Ovary (tissue), 3 donors: ENCODE data around the gene BDKRB1.

Experiments
- EP300 ChIP-seq: sonication (generic); formaldehyde crosslinking; IDR thresholded peaks from one replicate; pipeline ENCODE4 v1.6.1; 2017; ENCODE audit warnings: antibody characterized with exemption
- POLR2A ChIP-seq: fragments of 450-650 bp; IDR thresholded peaks from one replicate; pipeline ENCODE4 v1.6.1; 2017; ENCODE audit warnings: antibody characterized with exemption, mild to moderate bottlenecking, moderate library complexity
- TF ChIP-seq, protein P1 (sequence below), 3 donors: fragments of 450-650 bp in 2 of 3; fragments of 200-600 bp in 1 of 3; IDR thresholded peaks; one replicate each; pipeline versions ENCODE4 v1.5.1 to v1.8.0; 2016 to 2022; ENCODE audit warnings: antibody characterized with exemption in 3 of 3, mild to moderate bottlenecking in 1 of 3
- donor health status: DM: no; HTN: no; CAD: no.

DNA sequence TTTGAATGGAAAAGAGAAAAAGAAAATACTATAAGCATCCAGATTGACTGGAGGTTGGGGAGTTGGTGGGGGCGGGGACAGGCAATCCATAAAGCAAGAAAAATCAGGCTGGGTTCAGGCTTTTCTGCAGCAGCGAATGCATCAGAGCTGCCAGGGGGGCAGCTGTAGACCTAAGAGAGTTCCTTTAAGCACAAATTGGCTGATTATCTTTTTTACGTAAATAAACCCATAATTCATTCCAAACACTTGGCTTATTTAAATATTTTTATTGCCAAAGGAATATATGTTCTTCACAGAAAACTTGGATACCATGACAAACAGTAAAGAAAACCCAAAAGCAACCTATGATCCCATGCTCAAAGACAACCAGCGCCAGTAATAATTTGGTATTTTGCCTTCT lies 41.2 kb upstream of the BDKRB1 start:
- TF ChIP-seq, protein P1, sequence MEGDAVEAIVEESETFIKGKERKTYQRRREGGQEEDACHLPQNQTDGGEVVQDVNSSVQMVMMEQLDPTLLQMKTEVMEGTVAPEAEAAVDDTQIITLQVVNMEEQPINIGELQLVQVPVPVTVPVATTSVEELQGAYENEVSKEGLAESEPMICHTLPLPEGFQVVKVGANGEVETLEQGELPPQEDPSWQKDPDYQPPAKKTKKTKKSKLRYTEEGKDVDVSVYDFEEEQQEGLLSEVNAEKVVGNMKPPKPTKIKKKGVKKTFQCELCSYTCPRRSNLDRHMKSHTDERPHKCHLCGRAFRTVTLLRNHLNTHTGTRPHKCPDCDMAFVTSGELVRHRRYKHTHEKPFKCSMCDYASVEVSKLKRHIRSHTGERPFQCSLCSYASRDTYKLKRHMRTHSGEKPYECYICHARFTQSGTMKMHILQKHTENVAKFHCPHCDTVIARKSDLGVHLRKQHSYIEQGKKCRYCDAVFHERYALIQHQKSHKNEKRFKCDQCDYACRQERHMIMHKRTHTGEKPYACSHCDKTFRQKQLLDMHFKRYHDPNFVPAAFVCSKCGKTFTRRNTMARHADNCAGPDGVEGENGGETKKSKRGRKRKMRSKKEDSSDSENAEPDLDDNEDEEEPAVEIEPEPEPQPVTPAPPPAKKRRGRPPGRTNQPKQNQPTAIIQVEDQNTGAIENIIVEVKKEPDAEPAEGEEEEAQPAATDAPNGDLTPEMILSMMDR (IDR thresholded peaks at IDR 0.05): no peak
- TF ChIP-seq POLR2A (no peak), EP300 (no peak)
